K562 (cell line): ENCODE data around the gene NDFIP1. TPM values are rescaled to one million over a fixed set of nuclear protein-coding genes. Genes with fewer than 3 reads are reported as not detected.
A peak's percentile ranks its signal among the peaks of the same experiment; 100 is the strongest.

Experiments used
- ATF7 ChIP-seq: fragments of 450-650 bp; IDR thresholded peaks from 2 replicates; pipeline ENCODE4 v1.7.1; 2014; ENCODE audit warnings: mild to moderate bottlenecking, moderate library complexity
- BRD9 ChIP-seq: fragments of 450-650 bp; IDR thresholded peaks from 2 replicates; pipeline ENCODE4 v1.6.1; 2018; ENCODE audit warnings: low read depth; ENCODE audit not compliant: partially characterized antibody
- CBFA2T2 ChIP-seq: fragments of 450-650 bp; conservative IDR thresholded peaks from 2 replicates; pipeline ENCODE4 v1.6.1; 2017; ENCODE audit warnings: mild to moderate bottlenecking
- CBX8 ChIP-seq: fragments of 200-600 bp; sonication (generic); IDR thresholded peaks from 2 replicates; pipeline ENCODE4 v1.6.1; 2012; ENCODE audit warnings: borderline replicate concordance, mixed run types, low read depth, mild to moderate bottlenecking, moderate library complexity, mixed read lengths, low read length, control low read depth, inconsistent platforms; ENCODE audit not compliant: poor library complexity, severe bottlenecking; ENCODE audit errors: extremely low read depth
- ERF ChIP-seq: fragments of 450-650 bp; formaldehyde crosslinking; IDR thresholded peaks from 2 replicates; pipeline ENCODE4 v1.4.0; 2020; ENCODE audit warnings: mild to moderate bottlenecking, mixed read lengths
- FOS ChIP-seq: IDR thresholded peaks from 3 replicates; pipeline ENCODE4 v1.6.1; 2011; ENCODE audit not compliant: insufficient read length; ENCODE audit errors: extremely low read depth
- MEF2D ChIP-seq: conservative IDR thresholded peaks from 2 replicates; pipeline ENCODE4 v1.6.1; 2016; ENCODE audit warnings: low read depth, missing genetic modification characterization, missing compliant biosample characterization
- MXD1 ChIP-seq: fragments of 250-450 bp; sonication (Bioruptor Pico); IDR thresholded peaks from 2 replicates; pipeline ENCODE4 v1.8.0; 2021; ENCODE audit warnings: borderline replicate concordance, mild to moderate bottlenecking, moderate library complexity; ENCODE audit not compliant: poor library complexity, severe bottlenecking
- PCBP1 ChIP-seq: fragments of 200-400 bp; formaldehyde crosslinking; IDR thresholded peaks from 2 replicates; pipeline ENCODE4 v1.6.1; 2018; ENCODE audit warnings: mild to moderate bottlenecking, low read depth, low read length; ENCODE audit not compliant: poor library complexity, severe bottlenecking
- PRDM10 ChIP-seq: fragments of 450-650 bp; IDR thresholded peaks from 2 replicates; pipeline ENCODE4 v1.6.1; 2018; ENCODE audit not compliant: partially characterized antibody
- TAF1 ChIP-seq: IDR thresholded peaks from 2 replicates; pipeline ENCODE4 v1.6.1; 2011; ENCODE audit warnings: mild to moderate bottlenecking, low read length, moderate library complexity; ENCODE audit not compliant: insufficient read depth, control insufficient read depth, severe bottlenecking; ENCODE audit errors: extremely low read depth
- TCF15 ChIP-seq: fragments of 250-450 bp; sonication (Bioruptor Pico); IDR thresholded peaks from 2 replicates; pipeline ENCODE4 v1.8.0; 2022; ENCODE audit warnings: moderate library complexity, mild to moderate bottlenecking, inconsistent platforms
- ZBTB17 ChIP-seq: fragments of 450-650 bp; formaldehyde crosslinking; IDR thresholded peaks from 2 replicates; pipeline ENCODE4 v1.4.0; 2020; ENCODE audit warnings: mild to moderate bottlenecking
- ZNF184 ChIP-seq: sonication (generic); formaldehyde crosslinking; IDR thresholded peaks from 2 replicates; pipeline ENCODE4 v1.5.0; 2020; ENCODE audit warnings: missing genetic modification reagents
- ZNF436 ChIP-seq: fragments of 250-450, 450-650 bp; sonication (Bioruptor Pico); formaldehyde crosslinking; IDR thresholded peaks from 2 replicates; pipeline ENCODE4 v1.7.0; 2020; ENCODE audit warnings: mild to moderate bottlenecking
- ZNF780A ChIP-seq: fragments of 250-450 bp; sonication (Bioruptor Pico); IDR thresholded peaks from 2 replicates; pipeline ENCODE4 v1.5.0; 2021; ENCODE audit warnings: mild to moderate bottlenecking
- polyA plus RNA-seq, 8 experiments: library from polyadenylated mRNA; depleted of rRNA in 4 of 8; stranded (reverse) in 5 of 8; unstranded in 3 of 8; fragments of >200 nt; fragmentation: Nextera tagmentation in 2 of 8; fragmentation: Illumina TruSeq in 1 of 8; extraction: Ambion mirVana in 2 of 8; extraction: Trizol in 1 of 8; gene quantifications; 2 replicates each; pipeline versions ENCODE4 v1.2.1 to v1.2.3, GENCODE V29; 2011 to 2014; ENCODE audit warnings: inconsistent platforms in 1 of 8, missing spikeins in 1 of 8
- total RNA-seq, 7 experiments: library from RNA; depleted of rRNA in 6 of 7; stranded (reverse); fragments of >200 nt in 6 of 7; fragmentation: Illumina TruSeq in 2 of 7; extraction: Trizol in 2 of 7; gene quantifications; 2 replicates each; pipeline versions ENCODE4 v1.2.1 to v1.2.3, GENCODE V29; 2011 to 2021; ENCODE audit warnings: low replicate concordance in 1 of 7
- TF ChIP-seq, protein P1 (sequence below): sonication (generic); formaldehyde crosslinking; IDR thresholded peaks from 2 replicates; pipeline ENCODE4 v1.8.1; 2023; ENCODE audit warnings: mild to moderate bottlenecking, missing genetic modification reagents
- TF ChIP-seq, protein P2 (sequence below): conservative IDR thresholded peaks from 2 replicates; pipeline ENCODE4 v1.6.1; 2011; ENCODE audit warnings: low read depth, mild to moderate bottlenecking, low read length; ENCODE audit not compliant: control insufficient read depth

NDFIP1 gene
- total and polyA plus RNA-seq, 9 of the 15 experiments (the other 6 are each of a cell fraction or from before 2014, with no cell fraction given) = 5.3 to 37.5 (median 31.9) TPM

- no peak for TF ChIP-seq CBX8
- TF ChIP-seq, protein P1, sequence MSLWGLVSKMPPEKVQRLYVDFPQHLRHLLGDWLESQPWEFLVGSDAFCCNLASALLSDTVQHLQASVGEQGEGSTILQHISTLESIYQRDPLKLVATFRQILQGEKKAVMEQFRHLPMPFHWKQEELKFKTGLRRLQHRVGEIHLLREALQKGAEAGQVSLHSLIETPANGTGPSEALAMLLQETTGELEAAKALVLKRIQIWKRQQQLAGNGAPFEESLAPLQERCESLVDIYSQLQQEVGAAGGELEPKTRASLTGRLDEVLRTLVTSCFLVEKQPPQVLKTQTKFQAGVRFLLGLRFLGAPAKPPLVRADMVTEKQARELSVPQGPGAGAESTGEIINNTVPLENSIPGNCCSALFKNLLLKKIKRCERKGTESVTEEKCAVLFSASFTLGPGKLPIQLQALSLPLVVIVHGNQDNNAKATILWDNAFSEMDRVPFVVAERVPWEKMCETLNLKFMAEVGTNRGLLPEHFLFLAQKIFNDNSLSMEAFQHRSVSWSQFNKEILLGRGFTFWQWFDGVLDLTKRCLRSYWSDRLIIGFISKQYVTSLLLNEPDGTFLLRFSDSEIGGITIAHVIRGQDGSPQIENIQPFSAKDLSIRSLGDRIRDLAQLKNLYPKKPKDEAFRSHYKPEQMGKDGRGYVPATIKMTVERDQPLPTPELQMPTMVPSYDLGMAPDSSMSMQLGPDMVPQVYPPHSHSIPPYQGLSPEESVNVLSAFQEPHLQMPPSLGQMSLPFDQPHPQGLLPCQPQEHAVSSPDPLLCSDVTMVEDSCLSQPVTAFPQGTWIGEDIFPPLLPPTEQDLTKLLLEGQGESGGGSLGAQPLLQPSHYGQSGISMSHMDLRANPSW (CRISPR knock-in tag) = no peak
- TF ChIP-seq ZNF780A = no peak
- TF ChIP-seq, protein P2, sequence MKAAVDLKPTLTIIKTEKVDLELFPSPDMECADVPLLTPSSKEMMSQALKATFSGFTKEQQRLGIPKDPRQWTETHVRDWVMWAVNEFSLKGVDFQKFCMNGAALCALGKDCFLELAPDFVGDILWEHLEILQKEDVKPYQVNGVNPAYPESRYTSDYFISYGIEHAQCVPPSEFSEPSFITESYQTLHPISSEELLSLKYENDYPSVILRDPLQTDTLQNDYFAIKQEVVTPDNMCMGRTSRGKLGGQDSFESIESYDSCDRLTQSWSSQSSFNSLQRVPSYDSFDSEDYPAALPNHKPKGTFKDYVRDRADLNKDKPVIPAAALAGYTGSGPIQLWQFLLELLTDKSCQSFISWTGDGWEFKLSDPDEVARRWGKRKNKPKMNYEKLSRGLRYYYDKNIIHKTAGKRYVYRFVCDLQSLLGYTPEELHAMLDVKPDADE = no peak
- TF ChIP-seq TAF1 = no peak
- TF ChIP-seq BRD9 = no peak
- TF ChIP-seq FOS = no peak
- TF ChIP-seq PCBP1 = no peak
- TF ChIP-seq ERF (CRISPR knock-in tag) = no peak
- TF ChIP-seq TCF15 (CRISPR knock-in tag) = no peak
- TF ChIP-seq ATF7 = no peak
- TF ChIP-seq ZNF436 (CRISPR knock-in tag) = no peak
- no peak for TF ChIP-seq PRDM10
- no peak for TF ChIP-seq CBFA2T2
- no peak for TF ChIP-seq MXD1
- TF ChIP-seq MEF2D (tag) = no peak
- peak; percentile 83 for TF ChIP-seq ZBTB17 (CRISPR knock-in tag)
- no peak for TF ChIP-seq ZNF184 (CRISPR knock-in tag)
Observed at GRCh38 chr5:142151436-142152383, 43.1 kb downstream of the NDFIP1 start (continued).
